Endodermal cell (in vitro differentiated cells): Measurements from ENCODE around the gene SCUBE3. TPM values are rescaled to one million over a fixed set of nuclear protein-coding genes. Genes with fewer than 3 reads are reported as not detected.

Source experiments
- DNase-seq: peaks from one replicate; pipeline ENCODE4 v3.0.0-alpha.2; 2017
- H3K27ac ChIP-seq: 2 replicates; pipeline ENCODE4 v1.5.1; 2013; ENCODE audit warnings: mild to moderate bottlenecking, low read depth, low read length, moderate library complexity
- H3K27me3 ChIP-seq: 2 replicates; pipeline ENCODE4 v1.6.1; 2013; ENCODE audit warnings: mild to moderate bottlenecking, low read length, moderate library complexity; ENCODE audit not compliant: insufficient read depth, control insufficient read depth, poor library complexity, severe bottlenecking
- H3K36me3 ChIP-seq: 2 replicates; pipeline ENCODE4 v1.7.0; 2013; ENCODE audit warnings: mild to moderate bottlenecking, low read length, moderate library complexity; ENCODE audit not compliant: control insufficient read depth, insufficient read depth
- H3K4me1 ChIP-seq: one replicate; pipeline ENCODE4 v1.7.0; 2013; ENCODE audit warnings: low read length; ENCODE audit not compliant: control insufficient read depth, insufficient read depth
- H3K4me3 ChIP-seq: 2 replicates; pipeline ENCODE4 v1.5.1; 2013; ENCODE audit warnings: mild to moderate bottlenecking, low read length, moderate library complexity
- H3K9ac ChIP-seq: 2 replicates; pipeline ENCODE4 v1.6.1; 2013; ENCODE audit warnings: mild to moderate bottlenecking, low read length, moderate library complexity; ENCODE audit not compliant: poor library complexity, severe bottlenecking; ENCODE audit errors: extremely low read depth
- H3K9me3 ChIP-seq: 2 replicates; pipeline ENCODE4 v1.6.1; 2013; ENCODE audit warnings: mild to moderate bottlenecking, low read length, moderate library complexity; ENCODE audit not compliant: control insufficient read depth
- H3K27ac Mint-ChIP-seq: 2 replicates; pipeline ENCODE4 v1.8.0; 2020; ENCODE audit warnings: mixed read lengths
- H3K27me3 Mint-ChIP-seq: 2 replicates; pipeline ENCODE4 v1.8.0; 2021; ENCODE audit warnings: mild to moderate bottlenecking, mixed read lengths; ENCODE audit not compliant: insufficient read depth
- H3K36me3 Mint-ChIP-seq: 2 replicates; pipeline ENCODE4 v1.8.0; 2020; ENCODE audit warnings: low read depth, mixed read lengths
- H3K4me1 Mint-ChIP-seq: 2 replicates; pipeline ENCODE4 v1.8.0; 2020; ENCODE audit warnings: mixed read lengths
- H3K4me3 Mint-ChIP-seq: 2 replicates; pipeline ENCODE4 v1.8.0; 2020; ENCODE audit warnings: mild to moderate bottlenecking, moderate library complexity, mixed read lengths
- H3K9me3 Mint-ChIP-seq: 2 replicates; pipeline ENCODE4 v1.8.0; 2020; ENCODE audit warnings: mild to moderate bottlenecking, mixed read lengths
- CTCF ChIP-seq: fragments of 200-600 bp; sonication (generic); conservative IDR thresholded peaks from 2 replicates; pipeline ENCODE4 v1.5.0; 2021; ENCODE audit warnings: antibody characterized with exemption, mild to moderate bottlenecking
- WGBS, 2 experiments: methylation state at CpG; one replicate each; pipeline versions ENCODE4 v1.1.5 to v1.1.7; 2013; ENCODE audit warnings: missing lambda C conversion rate in 2 of 2, mixed read lengths in 1 of 2; ENCODE audit not compliant: insufficient coverage in 1 of 2, insufficient read length in 1 of 2; 5-methylcytosine and 5-hydroxymethylcytosine counted together
- total RNA-seq, 2 donors: library from RNA; stranded (reverse); fragmentation: NEBNext Ultra II Directional in 1 of 2; extraction: Animal tissue kit (Norgen Biotek cat#: 25700) in 1 of 2; gene quantifications; 2 replicates in 1 of 2; 3 replicates in 1 of 2; pipeline ENCODE4 v1.2.1, GENCODE V29; 2021

SCUBE3 gene
- total RNA-seq, 2 donors from 2014 or later = 0.27 to 0.86 TPM

- H3K27me3 ChIP-seq = peaks cover 94% of the 10 kb centered on the region
- H3K4me1 ChIP-seq = peaks cover 10% of the 10 kb centered on the region
- Mint-ChIP-seq H3K36me3 (no peaks in the 10 kb centered on the region), H3K27me3 (peaks cover 92% of the 10 kb centered on the region), H3K4me1 (peaks cover 25% of the 10 kb centered on the region), H3K9me3 (peaks cover 8% of the 10 kb centered on the region), H3K4me3 (no peak overlapping the region), H3K27ac (no peak overlapping the region)
- peak; percentile 35 for TF ChIP-seq CTCF
- H3K27ac ChIP-seq = no peak overlapping the region
- no peak overlapping the region for H3K4me3 ChIP-seq
- H3K9me3 ChIP-seq = peaks cover 14% of the 10 kb centered on the region
- H3K9ac ChIP-seq = no peak overlapping the region
- 92 to 93% methylated on average over 1 to 3 of the region's 3 CpGs for WGBS, 2 experiments
- DNase-seq = no peak
- no peaks in the 10 kb centered on the region for H3K36me3 ChIP-seq
These were observed 18.5 kb upstream of the SCUBE3 start for GRCh38 chr6:35195120-35195780.

GRCh38 chr6:35197196-35197595, 16.6 kb upstream of the SCUBE3 start:
- Mint-ChIP-seq H3K4me1 (peaks cover 26% of the 10 kb centered on the region), H3K27ac (no peak overlapping the region), H3K27me3 (peaks cover 91% of the 10 kb centered on the region), H3K9me3 (peaks cover 8% of the 10 kb centered on the region), H3K4me3 (no peak overlapping the region), H3K36me3 (no peaks in the 10 kb centered on the region)
- 91 to 100% methylated on average over 4 to 5 of the region's 5 CpGs for WGBS, 2 experiments
- Histone ChIP-seq H3K9me3 (peaks cover 14% of the 10 kb centered on the region), H3K27ac (no peak overlapping the region), H3K27me3 (peaks cover 87% of the 10 kb centered on the region), H3K9ac (no peak overlapping the region), H3K4me1 (peaks cover 11% of the 10 kb centered on the region), H3K4me3 (no peak overlapping the region), H3K36me3 (no peaks in the 10 kb centered on the region)
- DNase-seq = no peak
- no peak for TF ChIP-seq CTCF

GRCh38 chr6:35199866-35200265, 13.9 kb upstream of the SCUBE3 start:
- no peaks in the 10 kb centered on the region for H3K36me3 Mint-ChIP-seq
- peaks cover 92% of the 10 kb centered on the region for H3K27me3 Mint-ChIP-seq
- H3K4me3 ChIP-seq = no peak overlapping the region
- H3K9me3 Mint-ChIP-seq = peaks cover 8% of the 10 kb centered on the region
- no peak overlapping the region for H3K27ac ChIP-seq
- 88 to 100% methylated on average over 1 to 2 of the region's 2 CpGs for WGBS, 2 experiments
- H3K9me3 ChIP-seq = peaks cover 14% of the 10 kb centered on the region
- H3K27ac Mint-ChIP-seq = no peak overlapping the region
- peaks cover 10% of the 10 kb centered on the region for H3K4me1 Mint-ChIP-seq
- H3K4me1 ChIP-seq = peaks cover 3% of the 10 kb centered on the region
- TF ChIP-seq CTCF = no peak
- H3K36me3 ChIP-seq = no peaks in the 10 kb centered on the region
- no peak for DNase-seq
- H3K27me3 ChIP-seq = peaks cover 88% of the 10 kb centered on the region
- no peak overlapping the region for H3K9ac ChIP-seq
- no peak overlapping the region for H3K4me3 Mint-ChIP-seq
